OCI-LY3 (cell line): Measurements from ENCODE around the gene MACC1.

Experiments used
- EZH2phosphoT487 ChIP-seq: fragments of 200-600 bp; shearing (Covaris generic); IDR thresholded peaks from 2 replicates; pipeline ENCODE4 v1.6.1; 2018; ENCODE audit warnings: antibody characterized with exemption, mixed run types, low read depth
- TF ChIP-seq, protein P1 (sequence below): fragments of 200-600, 300-600 bp; sonication (generic); IDR thresholded peaks from 2 replicates; pipeline ENCODE4 v1.5.1; 2014; ENCODE audit warnings: antibody characterized with exemption, low read length, low read depth

DNA sequence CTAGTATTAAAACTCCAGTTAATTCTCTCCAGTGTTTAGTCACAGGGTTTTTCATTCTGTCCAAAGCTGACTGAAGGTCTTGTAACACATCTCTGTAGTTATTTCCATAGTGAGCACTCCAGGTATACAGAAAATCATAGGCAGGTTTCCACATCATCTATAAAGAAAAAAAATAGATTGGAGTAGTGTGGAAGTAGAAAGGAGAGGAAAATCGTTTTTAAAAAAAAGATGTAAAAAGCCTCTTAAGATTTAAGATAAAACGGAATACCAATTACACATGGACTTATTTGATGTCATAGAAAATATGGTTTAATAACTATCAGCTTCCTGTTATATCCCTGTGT lies 76.2 kb downstream of the MACC1 start:
- TF ChIP-seq EZH2phosphoT487, result no peak
- TF ChIP-seq, protein P1, sequence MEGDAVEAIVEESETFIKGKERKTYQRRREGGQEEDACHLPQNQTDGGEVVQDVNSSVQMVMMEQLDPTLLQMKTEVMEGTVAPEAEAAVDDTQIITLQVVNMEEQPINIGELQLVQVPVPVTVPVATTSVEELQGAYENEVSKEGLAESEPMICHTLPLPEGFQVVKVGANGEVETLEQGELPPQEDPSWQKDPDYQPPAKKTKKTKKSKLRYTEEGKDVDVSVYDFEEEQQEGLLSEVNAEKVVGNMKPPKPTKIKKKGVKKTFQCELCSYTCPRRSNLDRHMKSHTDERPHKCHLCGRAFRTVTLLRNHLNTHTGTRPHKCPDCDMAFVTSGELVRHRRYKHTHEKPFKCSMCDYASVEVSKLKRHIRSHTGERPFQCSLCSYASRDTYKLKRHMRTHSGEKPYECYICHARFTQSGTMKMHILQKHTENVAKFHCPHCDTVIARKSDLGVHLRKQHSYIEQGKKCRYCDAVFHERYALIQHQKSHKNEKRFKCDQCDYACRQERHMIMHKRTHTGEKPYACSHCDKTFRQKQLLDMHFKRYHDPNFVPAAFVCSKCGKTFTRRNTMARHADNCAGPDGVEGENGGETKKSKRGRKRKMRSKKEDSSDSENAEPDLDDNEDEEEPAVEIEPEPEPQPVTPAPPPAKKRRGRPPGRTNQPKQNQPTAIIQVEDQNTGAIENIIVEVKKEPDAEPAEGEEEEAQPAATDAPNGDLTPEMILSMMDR, result no peak
